ENCODE results near the gene ATP2B2.

GRCh38 chr3:10526366-10526765 is 21.0 kb upstream of the ATP2B2 start:
- TF ChIP-seq, protein P1, sequence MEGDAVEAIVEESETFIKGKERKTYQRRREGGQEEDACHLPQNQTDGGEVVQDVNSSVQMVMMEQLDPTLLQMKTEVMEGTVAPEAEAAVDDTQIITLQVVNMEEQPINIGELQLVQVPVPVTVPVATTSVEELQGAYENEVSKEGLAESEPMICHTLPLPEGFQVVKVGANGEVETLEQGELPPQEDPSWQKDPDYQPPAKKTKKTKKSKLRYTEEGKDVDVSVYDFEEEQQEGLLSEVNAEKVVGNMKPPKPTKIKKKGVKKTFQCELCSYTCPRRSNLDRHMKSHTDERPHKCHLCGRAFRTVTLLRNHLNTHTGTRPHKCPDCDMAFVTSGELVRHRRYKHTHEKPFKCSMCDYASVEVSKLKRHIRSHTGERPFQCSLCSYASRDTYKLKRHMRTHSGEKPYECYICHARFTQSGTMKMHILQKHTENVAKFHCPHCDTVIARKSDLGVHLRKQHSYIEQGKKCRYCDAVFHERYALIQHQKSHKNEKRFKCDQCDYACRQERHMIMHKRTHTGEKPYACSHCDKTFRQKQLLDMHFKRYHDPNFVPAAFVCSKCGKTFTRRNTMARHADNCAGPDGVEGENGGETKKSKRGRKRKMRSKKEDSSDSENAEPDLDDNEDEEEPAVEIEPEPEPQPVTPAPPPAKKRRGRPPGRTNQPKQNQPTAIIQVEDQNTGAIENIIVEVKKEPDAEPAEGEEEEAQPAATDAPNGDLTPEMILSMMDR (IDR thresholded peaks at IDR 0.05; ENCODE audit: borderline replicate concordance, extremely low read depth, low read length, poor library complexity, severe bottlenecking), result no peak
- TF ChIP-seq EZH2 (IDR thresholded peaks at IDR 0.05; ENCODE audit: borderline replicate concordance, low read depth, low read length, severe bottlenecking), result no peak
